SHP77 treated with DMSO at 0.1 percent for 48 hours (cell line): ENCODE measurements around the gene TACO1.

Experiments
- DNase-seq: peaks from one replicate; lab custom pipeline; 2025; lab: John Stamatoyannopoulos, UW

TACO1 gene

GRCh38 chr17:63640038-63640437, 39.3 kb downstream of the TACO1 start:
- no peak for DNase-seq

GRCh38 chr17:63641692-63642448, 41.2 kb downstream of the TACO1 start:
- no peak for DNase-seq

GRCh38 chr17:63644846-63645245, 44.2 kb downstream of the TACO1 start:
- DNase-seq, result no peak

GRCh38 chr17:63645775-63646487, 45.2 kb downstream of the TACO1 start:
- DNase-seq, result no peak

GRCh38 chr17:63646488-63646806, 45.8 kb downstream of the TACO1 start:
- no peak for DNase-seq

- DNase-seq, result no peak
Observed at GRCh38 chr17:63647065-63647725, 46.5 kb downstream of the TACO1 start.

GRCh38 chr17:63647936-63648335, 47.2 kb downstream of the TACO1 start:
- no peak for DNase-seq

GRCh38 chr17:63649813-63650212, 49.1 kb downstream of the TACO1 start:
- no peak for DNase-seq

GRCh38 chr17:63652106-63652505, 51.4 kb downstream of the TACO1 start:
- no peak for DNase-seq

GRCh38 chr17:63653050-63653449, 52.4 kb downstream of the TACO1 start:
- DNase-seq, result no peak

- no peak for DNase-seq
Observed at GRCh38 chr17:63657786-63658185, 57.1 kb downstream of the TACO1 start.
